Measurements from ENCODE around the gene SPATA18.
A peak's percentile ranks its signal among the peaks of the same experiment; 100 is the strongest.

Gene SPATA18

DNA sequence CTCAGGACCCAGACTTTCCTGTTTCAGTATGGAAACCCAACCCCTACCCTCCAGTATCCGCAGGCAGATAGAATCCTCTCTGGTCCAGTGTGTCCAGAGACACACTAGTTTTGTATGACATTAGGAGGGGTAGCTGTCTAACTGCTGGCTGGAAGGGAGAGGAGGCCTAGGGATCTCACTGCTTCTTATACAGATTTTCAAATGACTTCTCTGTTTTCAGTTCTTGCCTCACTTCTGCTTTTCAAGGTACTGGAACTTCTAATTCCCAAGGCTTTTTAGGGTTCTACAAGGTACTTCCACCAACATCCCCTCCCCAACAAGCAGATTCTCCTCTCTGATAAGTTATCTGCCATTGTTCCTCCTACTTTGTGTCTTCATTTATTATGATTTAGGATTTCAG, 19.1 kb upstream of the SPATA18 start:
- Mint-ChIP-seq H3K27ac (peak overlapping the region; percentile 55 to 65), H3K27me3 (no peaks in the 10 kb centered on the region), H3K4me3 (no peak overlapping the region), H3K9me3 (no peaks in the 10 kb centered on the region), H3K4me1 (ENCODE audit: low read depth in 2 of 2) (peaks cover 9 to 13% of the 10 kb centered on the region in 2 donors), H3K36me3 (ENCODE audit: insufficient read depth) (peaks cover 15% of the 10 kb centered on the region)
- ATAC-seq (replicated peaks) (no peak), DNase-seq (no peak)

DNA sequence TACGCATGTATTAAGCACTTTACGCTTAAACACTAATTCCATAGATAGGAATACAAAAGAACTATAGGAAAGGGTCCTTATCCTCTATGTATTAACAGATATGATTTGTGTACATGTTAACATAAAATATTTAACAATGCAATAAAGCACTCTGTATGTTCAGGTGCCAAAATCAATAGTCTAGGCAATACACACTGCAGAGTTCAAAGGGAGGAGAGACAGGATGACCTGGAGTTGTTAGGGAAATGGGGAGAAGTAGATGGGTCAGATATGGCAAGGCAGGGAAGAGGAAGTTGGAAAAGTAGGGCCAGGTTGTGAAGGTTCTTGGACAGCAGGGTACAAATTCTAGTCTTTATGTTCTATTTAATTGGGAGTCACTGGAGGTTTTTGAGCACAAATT, 15.9 kb upstream of the SPATA18 start:
- no peak for DNase-seq
- Mint-ChIP-seq H3K4me1 (ENCODE audit: low read depth in 2 of 2) (peaks cover 15 to 22% of the 10 kb centered on the region in 2 donors), H3K9me3 (no peaks in the 10 kb centered on the region), H3K27ac (no peak overlapping the region), H3K4me3 (no peak overlapping the region), H3K27me3 (no peaks in the 10 kb centered on the region), H3K36me3 (ENCODE audit: insufficient read depth) (no peaks in the 10 kb centered on the region)
- ATAC-seq (replicated peaks): no peak

GRCh38 chr4:52036886-52037530, 14.1 kb upstream of the SPATA18 start:
- ATAC-seq (replicated peaks) (no peak), DNase-seq (no peak)
- H3K27me3 Mint-ChIP-seq: peaks cover 7 to 11% of the 10 kb centered on the region in 2 donors
- peaks cover 15 to 22% of the 10 kb centered on the region in 2 donors for H3K4me1 Mint-ChIP-seq (ENCODE audit: low read depth in 2 of 2)
- no peaks in the 10 kb centered on the region for H3K9me3 Mint-ChIP-seq
- H3K27ac Mint-ChIP-seq: peak overlapping the region; percentile 64 to 82
- no peaks in the 10 kb centered on the region for H3K36me3 Mint-ChIP-seq (ENCODE audit: insufficient read depth)
- H3K4me3 Mint-ChIP-seq: peak overlapping the region; percentile 80 to 87

DNA sequence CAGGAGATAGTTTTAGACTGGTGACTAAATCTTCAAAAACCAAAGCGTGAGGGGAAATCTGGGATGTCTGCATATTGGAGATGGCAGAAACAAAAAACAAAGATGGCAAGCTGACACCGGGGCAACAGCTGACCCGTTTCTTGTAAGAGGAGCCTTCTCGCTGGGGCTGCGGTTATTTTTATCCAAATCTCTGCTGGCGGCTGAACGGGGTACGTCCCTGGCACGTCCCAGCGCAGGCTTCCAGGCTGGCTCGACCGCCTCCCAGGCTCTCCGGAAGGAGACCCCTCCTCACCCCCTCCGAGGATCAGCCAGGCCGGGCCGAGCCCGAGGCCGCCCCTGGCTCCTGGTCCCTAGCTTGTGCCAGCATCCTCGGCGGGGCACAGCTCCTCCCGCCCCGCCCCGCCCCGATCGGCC, 13.4 kb upstream of the SPATA18 start:
- peak; percentile 38 for ATAC-seq (replicated peaks)
- Mint-ChIP-seq H3K4me3 (peak overlapping the region; percentile 80 to 87), H3K4me1 (ENCODE audit: low read depth in 2 of 2) (peaks cover 15 to 22% of the 10 kb centered on the region in 2 donors), H3K27me3 (peaks cover 11 to 18% of the 10 kb centered on the region in 2 donors), H3K27ac (peak overlapping the region; percentile 64 to 82), H3K36me3 (ENCODE audit: insufficient read depth) (no peaks in the 10 kb centered on the region), H3K9me3 (no peaks in the 10 kb centered on the region)
- no peak for DNase-seq

GRCh38 chr4:52038103-52038912, 12.8 kb upstream of the SPATA18 start, which contains the start of gene SGCB:
TSS of gene SGCB (minus strand) at chr4:52038299. CDS start at chr4:52038259, 40 bp downstream.
- ATAC-seq (replicated peaks): peak; percentile 93
- peaks cover 15 to 22% of the 10 kb centered on the region in 2 donors for H3K4me1 Mint-ChIP-seq (ENCODE audit: low read depth in 2 of 2)
- no peaks in the 10 kb centered on the region for H3K36me3 Mint-ChIP-seq (ENCODE audit: insufficient read depth)
- peak; percentile 53 to 63 (median 62) for DNase-seq
- H3K9me3 Mint-ChIP-seq: no peaks in the 10 kb centered on the region
- peak within 1 kb of the TSS; percentile 80 to 87 for H3K4me3 Mint-ChIP-seq
- peak within 1 kb of the TSS; percentile 64 to 82 for H3K27ac Mint-ChIP-seq
- peaks cover 18 to 24% of the 10 kb centered on the region in 2 donors for H3K27me3 Mint-ChIP-seq

DNA sequence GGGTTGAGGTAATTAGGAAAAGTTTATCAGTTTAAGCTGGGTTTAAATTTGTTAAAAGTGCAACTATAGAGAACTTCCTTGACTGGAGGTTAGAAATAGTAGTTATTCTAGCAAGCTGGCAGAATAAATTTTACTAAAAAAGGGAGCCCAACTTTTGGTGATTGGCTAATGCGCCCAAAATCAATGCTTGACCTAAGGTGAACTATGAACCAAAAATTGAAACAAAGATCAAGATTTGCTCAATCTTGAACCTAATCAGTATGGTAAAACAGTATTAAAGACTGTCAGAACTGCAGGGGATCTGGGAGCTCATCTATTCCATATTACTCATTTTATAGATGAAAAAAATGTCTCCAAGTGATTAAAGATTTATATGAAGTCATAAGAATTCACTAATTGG, 6.1 kb upstream of the SPATA18 start:
- Mint-ChIP-seq H3K9me3 (no peaks in the 10 kb centered on the region), H3K27me3 (peaks cover 51 to 71% of the 10 kb centered on the region in 2 donors), H3K27ac (no peak overlapping the region), H3K4me3 (no peak overlapping the region), H3K36me3 (ENCODE audit: insufficient read depth) (no peaks in the 10 kb centered on the region), H3K4me1 (ENCODE audit: low read depth in 2 of 2) (no peaks in the 10 kb centered on the region)
- DNase-seq (no peak), ATAC-seq (replicated peaks) (no peak)

- H3K9me3 Mint-ChIP-seq: no peaks in the 10 kb centered on the region
- H3K4me1 Mint-ChIP-seq (ENCODE audit: low read depth in 2 of 2): peaks cover 7 to 8% of the 10 kb centered on the region in 2 donors
- no peaks in the 10 kb centered on the region for H3K36me3 Mint-ChIP-seq (ENCODE audit: insufficient read depth)
- no peak overlapping the region for H3K4me3 Mint-ChIP-seq
- ATAC-seq (replicated peaks) (no peak), DNase-seq (no peak)
- peaks cover 54 to 66% of the 10 kb centered on the region in 2 donors for H3K27me3 Mint-ChIP-seq
- H3K27ac Mint-ChIP-seq: no peak overlapping the region
These were observed 1.8 kb upstream of the SPATA18 start for GRCh38 chr4:52049266-52049665.

GRCh38 chr4:52051615-52052474, 741 bp downstream of the SPATA18 start:
- Mint-ChIP-seq H3K9me3 (no peaks in the 10 kb centered on the region), H3K27ac (no peak overlapping the region), H3K36me3 (ENCODE audit: insufficient read depth) (no peaks in the 10 kb centered on the region), H3K4me3 (peak overlapping the region; percentile 63 to 68), H3K4me1 (ENCODE audit: low read depth in 2 of 2) (peaks cover 7 to 8% of the 10 kb centered on the region in 2 donors), H3K27me3 (peaks cover 67 to 71% of the 10 kb centered on the region in 2 donors)
- ATAC-seq (replicated peaks) (peak; percentile 36), DNase-seq (no peak)

DNA sequence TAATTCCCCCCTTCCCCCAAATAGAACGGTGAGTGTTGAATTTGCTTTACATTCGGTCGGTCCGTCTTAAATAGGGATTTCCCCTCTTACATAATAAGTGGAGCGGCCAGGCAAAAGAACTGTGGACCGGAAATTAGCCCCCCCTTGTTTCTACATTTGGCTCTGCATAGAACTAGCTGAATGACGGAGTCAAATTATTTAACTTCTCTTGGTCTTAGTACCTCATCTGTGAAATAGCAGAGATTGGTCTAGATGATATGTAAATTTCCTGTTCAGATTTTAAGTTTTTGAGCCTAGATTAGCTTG, 1.3 kb downstream of the SPATA18 start:
- DNase-seq (no peak), ATAC-seq (replicated peaks) (peak; percentile 29)
- Mint-ChIP-seq H3K9me3 (no peaks in the 10 kb centered on the region), H3K36me3 (ENCODE audit: insufficient read depth) (no peaks in the 10 kb centered on the region), H3K4me3 (peak overlapping the region; percentile 63 to 68), H3K4me1 (ENCODE audit: low read depth in 2 of 2) (peaks cover 7 to 8% of the 10 kb centered on the region in 2 donors), H3K27ac (no peak overlapping the region), H3K27me3 (peaks cover 65 to 66% of the 10 kb centered on the region in 2 donors)

- Mint-ChIP-seq H3K4me3 (no peak overlapping the region), H3K36me3 (ENCODE audit: insufficient read depth) (no peaks in the 10 kb centered on the region), H3K4me1 (ENCODE audit: low read depth in 2 of 2) (peaks cover 8 to 10% of the 10 kb centered on the region in 2 donors), H3K27me3 (peaks cover 48 to 53% of the 10 kb centered on the region in 2 donors), H3K9me3 (no peaks in the 10 kb centered on the region), H3K27ac (no peak overlapping the region)
- no peak for ATAC-seq (replicated peaks)
- DNase-seq: no peak
These were observed 3.1 kb downstream of the SPATA18 start for GRCh38 chr4:52054254-52054653.

GRCh38 chr4:52057196-52057595, 6.1 kb downstream of the SPATA18 start:
- Mint-ChIP-seq H3K9me3 (no peaks in the 10 kb centered on the region), H3K4me3 (no peak overlapping the region)

GRCh38 chr4:52058275-52058674, 7.2 kb downstream of the SPATA18 start:
- DNase-seq: no peak
- Mint-ChIP-seq H3K9me3 (no peaks in the 10 kb centered on the region), H3K36me3 (ENCODE audit: insufficient read depth) (no peaks in the 10 kb centered on the region), H3K27ac (no peak overlapping the region), H3K4me3 (no peak overlapping the region), H3K27me3 (peaks cover 26 to 32% of the 10 kb centered on the region in 2 donors), H3K4me1 (ENCODE audit: low read depth in 2 of 2) (peaks cover 0 to 4% of the 10 kb centered on the region in 2 donors)
- ATAC-seq (replicated peaks): no peak

More at GRCh38 chr4:52057196-52057595, 6.1 kb downstream of the SPATA18 start:
- Mint-ChIP-seq H3K27ac (no peak overlapping the region), H3K36me3 (ENCODE audit: insufficient read depth) (no peaks in the 10 kb centered on the region), H3K4me1 (ENCODE audit: low read depth in 2 of 2) (peaks cover 0 to 9% of the 10 kb centered on the region in 2 donors), H3K27me3 (peaks cover 37 to 43% of the 10 kb centered on the region in 2 donors)
- ATAC-seq (replicated peaks): no peak
- no peak for DNase-seq

- ATAC-seq (replicated peaks) (no peak), DNase-seq (no peak)
- H3K4me1 Mint-ChIP-seq (ENCODE audit: low read depth in 2 of 2): peaks cover 0 to 4% of the 10 kb centered on the region in 2 donors
- H3K9me3 Mint-ChIP-seq: no peaks in the 10 kb centered on the region
- no peak overlapping the region for H3K27ac Mint-ChIP-seq
- no peaks in the 10 kb centered on the region for H3K36me3 Mint-ChIP-seq (ENCODE audit: insufficient read depth)
- peaks cover 15 to 21% of the 10 kb centered on the region in 2 donors for H3K27me3 Mint-ChIP-seq
- no peak overlapping the region for H3K4me3 Mint-ChIP-seq
These were observed 8.3 kb downstream of the SPATA18 start for GRCh38 chr4:52059372-52059771.
